Erythroblast (primary cell): ENCODE results near the gene SLC22A23.

Source experiments
- GATA1 ChIP-seq: IDR thresholded peaks from 2 replicates; pipeline ENCODE4 v1.6.1; 2011; ENCODE audit warnings: low read depth, mild to moderate bottlenecking, control low read depth, low read length, moderate library complexity
- POLR2A ChIP-seq: IDR thresholded peaks from 2 replicates; pipeline ENCODE4 v1.6.1; 2011; ENCODE audit warnings: mild to moderate bottlenecking, low read length

DNA sequence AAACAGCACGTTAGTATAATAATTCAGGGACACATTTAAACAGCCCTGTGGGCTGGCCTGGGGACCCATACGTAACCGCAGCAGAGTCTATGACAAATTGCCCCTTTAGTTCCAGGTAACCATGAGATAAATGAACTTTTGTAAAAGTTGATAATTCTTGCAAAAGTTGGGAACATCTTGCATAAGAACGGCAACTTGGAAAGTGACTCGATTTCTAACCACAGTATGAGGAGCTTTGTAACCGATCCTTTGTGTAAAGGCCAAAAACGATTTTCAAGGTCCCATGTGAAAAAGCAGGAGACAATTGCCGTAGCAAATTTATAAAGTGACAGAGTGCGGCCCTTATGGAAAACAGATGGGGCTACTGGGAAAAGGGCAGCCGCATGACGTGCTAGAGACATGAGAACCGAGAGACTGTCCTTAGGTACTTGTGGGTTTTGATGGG lies 116.5 kb downstream of the SLC22A23 start:
- TF ChIP-seq POLR2A, result no peak
- no peak for TF ChIP-seq GATA1
